Activated CD8-positive, alpha-beta memory T cell treated with anti-CD3 and anti-CD28 coated beads, Interleukin-2, amount 10 ng/mL, durations not matched to agents 7 days and 5 days (primary cell): ENCODE measurements around the gene MEIG1. TPM values are rescaled to one million over a fixed set of nuclear protein-coding genes. Genes with fewer than 3 reads are reported as not detected.
A peak's percentile ranks its signal among the peaks of the same experiment; 100 is the strongest.
"Not testable (repeated sequence)": the region's sequence is repeated elsewhere in the genome, so short reads cannot be mapped to it uniquely, and the experiment has no call there.

ENCODE experiments used
- ATAC-seq: fragments of 150-1000 bp; cut with Tn5 transposase; one replicate; pipeline ENCODE4 v1.10.0; 2021; ENCODE audit warnings: moderate library complexity
- CTCF ChIA-PET: fragments of 350-600 bp; sonication (Branson Sonifier 250); formaldehyde crosslinking; loops from one replicate; lab custom pipeline; 2021; ENCODE audit warnings: antibody characterized with exemption; lab: Charles Lee
- DNase-seq: peaks from one replicate; pipeline ENCODE4 v3.0.0-alpha.2; 2020
- H3K27ac Mint-ChIP-seq: one replicate; pipeline ENCODE4 v1.8.0; 2021; ENCODE audit warnings: mild to moderate bottlenecking, mixed read lengths
- H3K27me3 Mint-ChIP-seq: one replicate; pipeline ENCODE4 v1.8.0; 2021; ENCODE audit warnings: mixed read lengths
- H3K36me3 Mint-ChIP-seq: one replicate; pipeline ENCODE4 v1.8.0; 2021; ENCODE audit warnings: mild to moderate bottlenecking, mixed read lengths
- H3K4me1 Mint-ChIP-seq: one replicate; pipeline ENCODE4 v1.8.0; 2021; ENCODE audit warnings: mixed read lengths
- H3K4me3 Mint-ChIP-seq: one replicate; pipeline ENCODE4 v1.8.0; 2021; ENCODE audit warnings: mild to moderate bottlenecking, moderate library complexity, mixed read lengths
- H3K9me3 Mint-ChIP-seq: one replicate; pipeline ENCODE4 v1.8.0; 2022; ENCODE audit warnings: low read depth, mixed read lengths
- total RNA-seq, 2 experiments: library from RNA; stranded (reverse); gene quantifications; one replicate each; pipeline ENCODE4 v1.2.3, GENCODE V29; 2021

The MEIG1 gene
- total RNA-seq, 2 experiments from 2014 or later, result 0.91 to 1.1 TPM

DNA sequence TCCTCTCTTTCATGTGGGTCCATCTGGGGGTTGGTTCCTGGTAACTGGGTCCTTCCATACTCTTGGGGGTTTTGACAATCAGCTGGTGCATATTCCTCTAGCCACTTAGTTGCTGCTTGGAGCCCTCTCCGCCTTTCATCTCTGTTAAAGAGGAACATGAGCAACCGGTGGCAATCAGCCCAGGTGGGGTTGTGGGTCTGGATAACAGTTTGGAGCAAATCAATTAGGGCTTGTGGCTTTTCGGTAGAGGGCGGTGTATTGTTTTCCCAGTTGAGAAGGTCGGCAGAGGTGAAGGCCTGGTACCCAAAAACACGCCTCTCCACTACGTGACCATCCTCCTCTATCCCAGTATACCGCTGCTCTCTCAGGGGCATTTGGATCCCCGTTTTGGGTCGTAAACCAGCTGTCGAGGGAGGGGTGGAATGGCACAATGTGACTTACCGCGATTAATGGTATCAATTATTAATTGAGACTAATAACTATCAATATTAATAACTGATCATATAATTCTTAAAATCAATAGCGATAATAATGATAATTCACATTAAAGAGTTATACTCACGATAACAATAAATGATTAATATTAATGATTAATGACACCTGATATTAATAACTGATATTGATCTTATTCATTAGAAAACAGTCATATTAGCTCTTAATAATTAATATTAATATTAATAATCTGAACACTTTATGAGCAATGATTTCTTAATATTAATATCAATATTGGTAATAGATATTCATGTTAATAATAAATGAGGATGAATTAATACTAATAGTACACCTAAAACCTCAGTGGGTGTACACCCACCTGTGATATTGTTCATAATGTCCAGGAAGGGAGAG, 15.2 kb downstream of the MEIG1 start:
- H3K4me3 Mint-ChIP-seq, H3K27ac Mint-ChIP-seq, H3K9me3 Mint-ChIP-seq, H3K4me1 Mint-ChIP-seq, DNase-seq, H3K36me3 Mint-ChIP-seq, ATAC-seq, H3K27me3 Mint-ChIP-seq: not testable (repeated sequence)
- CTCF ChIA-PET, result interaction anchor here (0.6 to 1.9 kb wide), 2 partner anchors 15 to 1456 kb away, joined by 3 to 7 read pairs; partner anchors contain the start of gene MEIG1

DNA sequence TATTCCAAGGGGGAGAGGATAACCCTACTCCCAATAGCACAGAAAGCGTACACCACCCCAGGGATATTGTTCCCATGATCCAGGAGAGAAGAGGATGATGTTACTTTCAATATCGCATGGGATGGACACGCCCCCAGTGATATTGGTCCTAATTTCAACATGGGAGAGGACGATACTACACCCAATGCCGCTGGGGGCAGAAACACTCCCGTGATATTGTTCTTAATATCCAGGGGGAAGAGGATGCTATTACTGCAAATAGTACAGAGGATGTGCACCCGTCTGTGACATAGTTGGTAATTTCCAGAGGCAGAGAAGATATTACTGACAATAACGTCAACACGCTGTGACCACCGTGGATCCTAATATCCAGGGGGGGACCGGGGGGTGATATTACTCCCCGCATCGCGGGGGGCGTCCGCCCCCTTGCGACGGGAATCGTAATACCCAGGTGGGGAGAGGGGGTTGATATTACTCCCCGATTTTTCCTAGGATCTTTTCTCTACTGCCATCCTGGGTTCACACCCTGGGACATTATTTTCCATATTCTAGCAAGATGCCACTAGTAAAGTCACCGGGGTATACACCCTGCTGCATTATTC, 16.6 kb downstream of the MEIG1 start:
- ATAC-seq (no peak), DNase-seq (no peak)
- Mint-ChIP-seq H3K9me3 (no peaks in the 10 kb centered on the region), H3K36me3 (no peaks in the 10 kb centered on the region), H3K4me3 (no peak overlapping the region), H3K27me3 (peaks cover 2% of the 10 kb centered on the region), H3K27ac (no peak overlapping the region), H3K4me1 (no peaks in the 10 kb centered on the region)
- CTCF ChIA-PET, result no interaction called here

DNA sequence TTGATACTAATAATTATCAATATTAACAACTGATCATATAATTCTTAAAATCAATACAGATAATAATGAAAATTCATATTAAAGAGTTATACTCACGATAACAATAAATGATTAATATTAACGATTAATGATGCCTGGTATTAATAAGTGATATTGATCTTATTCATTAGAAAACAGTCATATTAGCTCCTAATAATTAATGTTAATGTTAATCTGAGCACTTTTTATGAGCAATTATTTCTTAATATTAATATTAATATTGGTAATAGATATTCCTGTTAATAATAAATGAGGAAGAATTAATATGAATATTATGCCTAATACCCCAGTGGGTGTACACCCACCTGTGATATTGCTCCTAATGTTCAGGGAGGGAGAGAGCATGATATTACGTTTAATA, 23.6 kb downstream of the MEIG1 start:
- CTCF ChIA-PET, result interaction anchor here (0.6 kb wide), 1 partner anchor 11 kb away, joined by 3 read pairs; no protein-coding TSS in a partner anchor
- no peaks in the 10 kb centered on the region for H3K36me3 Mint-ChIP-seq
- DNase-seq (no peak), ATAC-seq (no peak)
- H3K4me1 Mint-ChIP-seq, result no peaks in the 10 kb centered on the region
- H3K4me3 Mint-ChIP-seq, result no peak overlapping the region
- H3K9me3 Mint-ChIP-seq, result no peaks in the 10 kb centered on the region
- no peaks in the 10 kb centered on the region for H3K27me3 Mint-ChIP-seq
- no peak overlapping the region for H3K27ac Mint-ChIP-seq

DNA sequence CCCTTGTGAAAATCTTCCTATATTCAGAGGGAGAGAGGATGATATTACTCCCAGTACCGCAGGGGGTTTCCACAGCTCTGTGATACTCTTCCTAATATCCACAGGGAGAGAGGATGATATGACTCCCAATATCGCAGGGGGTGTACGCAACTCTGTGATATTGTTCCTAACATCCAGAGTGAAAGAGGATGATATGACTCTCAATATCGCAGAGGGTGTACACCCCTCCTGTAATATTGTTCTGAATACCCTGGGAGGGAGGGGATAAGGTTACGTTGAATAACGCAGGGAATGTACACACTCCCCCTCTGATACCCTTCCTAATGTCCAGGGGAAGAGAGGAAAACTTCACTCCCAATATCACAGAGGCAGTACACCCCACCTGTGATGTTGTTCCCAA, 30.4 kb downstream of the MEIG1 start:
- ATAC-seq, H3K27ac Mint-ChIP-seq, H3K36me3 Mint-ChIP-seq, H3K27me3 Mint-ChIP-seq, H3K9me3 Mint-ChIP-seq, CTCF ChIA-PET, DNase-seq, H3K4me3 Mint-ChIP-seq: not testable (repeated sequence)
- H3K4me1 Mint-ChIP-seq, result peaks cover 14% of the 10 kb centered on the region

DNA sequence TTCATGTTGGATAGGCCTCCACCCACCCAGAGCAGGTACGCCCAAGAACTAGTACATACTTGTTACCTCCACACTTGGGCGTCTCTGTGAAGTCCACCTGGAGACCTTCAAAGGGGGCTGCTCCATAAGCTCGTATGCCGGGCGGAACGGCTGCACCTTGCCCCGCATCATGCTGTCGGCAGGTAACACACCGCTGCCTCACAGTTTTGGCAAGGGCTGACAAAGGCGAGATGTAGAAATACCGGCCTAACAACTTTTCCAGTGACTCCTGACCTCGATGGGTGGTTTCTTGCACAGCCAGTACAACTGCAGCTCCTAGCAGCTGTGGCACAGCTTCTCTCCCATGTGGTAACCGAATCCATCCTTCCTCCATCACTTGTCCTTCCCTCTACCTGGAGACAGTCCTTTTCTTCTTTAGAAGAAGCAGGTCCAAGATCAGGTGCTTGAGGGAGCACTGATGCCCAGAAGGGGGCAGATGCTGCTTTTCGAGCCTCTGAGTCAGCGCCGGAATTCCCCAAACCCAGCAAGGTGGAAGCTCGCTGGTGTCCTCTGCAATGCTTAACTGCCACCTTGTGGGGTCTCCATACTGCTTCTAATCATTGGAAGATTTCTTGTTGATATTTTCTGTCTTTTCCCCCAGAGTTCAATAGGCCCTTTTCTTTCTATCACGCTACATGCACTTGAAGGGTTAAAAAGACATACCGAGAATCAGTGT, 32.0 kb downstream of the MEIG1 start:
- peak; percentile 68 for DNase-seq
- H3K27me3 Mint-ChIP-seq, H3K27ac Mint-ChIP-seq, H3K9me3 Mint-ChIP-seq, ATAC-seq, H3K36me3 Mint-ChIP-seq, H3K4me3 Mint-ChIP-seq: not testable (repeated sequence)
- H3K4me1 Mint-ChIP-seq, result peaks cover 14% of the 10 kb centered on the region
- CTCF ChIA-PET, result interaction anchor here (0.7 to 1.4 kb wide), 2 partner anchors 32 to 89 kb away, joined by 3 read pairs; partner anchors contain the start of gene MEIG1

DNA sequence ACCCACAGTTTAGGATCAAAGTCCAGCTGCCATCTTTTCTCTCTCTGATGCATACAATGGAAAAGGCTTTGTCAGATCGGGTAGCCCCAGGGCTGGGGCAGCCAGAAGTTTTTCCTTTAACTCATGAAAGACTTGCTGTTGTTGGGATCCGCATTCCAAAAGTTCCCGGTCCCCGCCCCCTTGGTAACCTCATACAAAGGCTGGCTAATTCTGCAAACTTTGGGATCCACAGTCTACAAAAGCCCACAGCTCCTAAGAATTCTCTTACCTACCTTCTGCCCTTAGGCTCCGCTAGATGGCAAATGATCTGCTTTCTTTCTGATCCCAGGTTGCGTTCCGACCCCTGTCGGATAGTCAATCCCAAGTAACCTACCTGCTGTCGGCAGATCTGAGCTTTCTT, 33.1 kb downstream of the MEIG1 start:
- H3K4me3 Mint-ChIP-seq, DNase-seq, H3K36me3 Mint-ChIP-seq, H3K27ac Mint-ChIP-seq, ATAC-seq, H3K27me3 Mint-ChIP-seq, H3K9me3 Mint-ChIP-seq, CTCF ChIA-PET: not testable (repeated sequence)
- peaks cover 14% of the 10 kb centered on the region for H3K4me1 Mint-ChIP-seq

DNA sequence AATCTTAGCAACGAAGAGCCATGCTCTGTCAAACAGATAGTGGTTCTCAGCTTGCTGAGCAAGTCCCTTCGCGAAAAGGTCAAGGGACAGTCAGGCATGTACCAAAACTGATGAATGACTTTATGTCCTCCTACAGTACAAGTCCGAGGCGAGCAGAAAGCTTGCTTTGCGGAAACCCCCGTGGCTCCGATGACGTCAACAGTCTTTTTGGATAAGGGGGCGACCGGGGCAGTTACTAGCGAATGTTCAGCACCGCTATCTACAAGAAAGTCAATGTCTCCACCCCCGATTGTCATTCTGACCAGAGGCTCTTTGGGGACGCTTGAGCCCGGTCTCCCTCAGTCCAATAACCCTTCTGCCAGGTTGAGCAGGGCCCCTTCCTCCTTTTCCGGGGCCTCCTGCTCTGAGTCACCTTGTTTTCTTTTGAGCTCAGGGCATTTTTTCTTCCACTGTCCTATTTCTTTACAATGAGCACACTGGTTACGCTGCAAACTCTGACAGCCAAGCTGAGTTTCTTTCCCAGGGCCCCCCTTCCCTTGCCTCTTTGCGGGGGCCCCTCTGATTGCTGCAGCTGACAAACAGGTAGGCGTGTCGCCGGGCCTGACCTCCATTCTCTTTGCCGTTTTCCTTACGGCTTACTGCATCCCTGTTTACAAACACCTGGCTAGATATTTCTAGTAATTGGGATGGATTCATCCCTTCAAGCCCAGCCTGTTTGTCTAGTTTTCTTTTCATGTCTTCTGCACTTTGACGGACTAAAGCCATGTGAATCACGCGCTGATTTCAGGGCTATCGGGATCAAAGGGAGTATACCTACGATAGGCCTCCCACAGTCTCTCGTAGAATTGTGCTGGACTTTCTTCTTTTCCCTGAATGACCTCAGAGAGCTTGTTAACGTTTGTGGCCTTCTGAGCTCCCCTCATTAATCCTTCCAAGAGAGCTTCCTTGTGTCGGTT, 34.6 kb downstream of the MEIG1 start:
- ATAC-seq, H3K27me3 Mint-ChIP-seq, H3K4me3 Mint-ChIP-seq, H3K36me3 Mint-ChIP-seq, DNase-seq, H3K27ac Mint-ChIP-seq, H3K9me3 Mint-ChIP-seq: not testable (repeated sequence)
- CTCF ChIA-PET, result interaction anchor here (1.4 kb wide), 1 partner anchor 112 kb away, joined by 3 read pairs; no protein-coding TSS in a partner anchor
- peaks cover 14% of the 10 kb centered on the region for H3K4me1 Mint-ChIP-seq

DNA sequence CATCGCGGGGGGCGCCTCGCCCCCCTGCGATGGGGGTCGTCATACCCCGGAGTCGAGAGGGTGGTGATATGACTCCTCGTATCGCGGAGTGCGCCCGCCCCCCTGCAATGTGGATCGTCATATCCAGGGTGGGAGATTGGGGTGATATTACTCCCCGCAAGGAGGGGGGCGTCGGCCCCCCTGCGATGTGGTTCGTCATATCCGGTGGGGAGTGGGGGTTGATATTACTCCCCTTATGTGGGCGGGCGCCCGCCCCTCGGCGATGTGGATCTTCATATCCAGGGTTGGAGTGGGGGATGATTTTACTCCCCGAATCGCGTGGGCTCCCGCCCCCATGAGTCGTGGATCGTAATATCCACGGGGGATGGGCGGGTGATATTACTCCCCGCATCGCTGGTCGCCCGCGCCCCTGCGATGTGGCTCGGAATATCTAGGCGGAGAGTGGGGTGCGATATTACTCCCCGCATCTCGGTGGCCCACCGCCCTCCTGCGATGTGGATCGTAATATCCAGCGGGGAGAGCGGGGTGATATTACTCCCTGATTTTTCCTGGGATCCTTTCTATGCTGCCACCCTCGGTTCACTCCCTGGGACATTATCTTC, 36.9 kb downstream of the MEIG1 start:
- Mint-ChIP-seq H3K27ac (no peak overlapping the region), H3K27me3 (peaks cover 5% of the 10 kb centered on the region), H3K36me3 (no peaks in the 10 kb centered on the region), H3K4me3 (no peak overlapping the region), H3K9me3 (no peaks in the 10 kb centered on the region), H3K4me1 (peaks cover 7% of the 10 kb centered on the region)
- ATAC-seq (no peak), DNase-seq (no peak)
- CTCF ChIA-PET, result no interaction called here

DNA sequence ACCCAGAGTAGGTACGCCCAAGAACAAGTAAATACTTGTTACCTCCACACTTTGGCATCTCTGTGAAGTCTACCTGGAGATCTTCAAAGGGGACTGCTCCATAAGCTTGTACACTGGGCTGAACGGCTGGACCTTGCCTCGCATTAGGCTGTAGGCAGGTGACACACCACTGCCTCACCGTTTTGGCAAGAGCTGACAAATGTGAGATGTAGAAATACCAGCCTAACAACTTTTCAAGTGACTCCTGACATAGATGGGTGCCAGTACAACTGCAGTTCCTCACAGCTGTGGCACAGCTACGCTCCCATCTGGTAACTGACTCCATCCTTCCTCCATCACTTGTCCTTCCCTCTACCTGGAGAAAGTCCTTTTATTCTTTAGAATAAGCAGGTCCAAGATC, 54.3 kb downstream of the MEIG1 start:
- H3K27ac Mint-ChIP-seq, H3K9me3 Mint-ChIP-seq, H3K4me3 Mint-ChIP-seq, DNase-seq, CTCF ChIA-PET, H3K4me1 Mint-ChIP-seq, H3K36me3 Mint-ChIP-seq, ATAC-seq, H3K27me3 Mint-ChIP-seq: not testable (repeated sequence)

DNA sequence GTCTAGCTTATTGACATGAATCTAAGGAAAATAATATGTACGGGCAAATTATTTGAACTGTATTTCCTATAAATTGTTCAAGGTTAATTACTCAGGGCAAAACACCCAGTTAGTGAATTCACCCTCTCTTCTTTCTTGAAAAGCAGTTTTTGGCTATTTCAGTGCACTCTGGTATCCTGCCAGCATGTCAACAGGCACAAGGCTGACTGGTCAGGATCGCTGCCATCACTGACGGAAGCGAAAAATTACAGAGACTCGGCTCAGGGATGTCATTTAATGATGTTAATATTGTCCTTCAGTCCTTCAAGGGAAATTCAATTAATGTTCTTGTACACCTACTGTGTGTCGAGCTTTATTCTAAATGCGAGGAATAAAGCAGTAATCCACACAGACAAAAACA, 56.3 kb downstream of the MEIG1 start:
- no peak for ATAC-seq
- no peak overlapping the region for H3K27ac Mint-ChIP-seq
- no peaks in the 10 kb centered on the region for H3K4me1 Mint-ChIP-seq
- DNase-seq, result no peak
- peaks cover 3% of the 10 kb centered on the region for H3K27me3 Mint-ChIP-seq
- H3K9me3 Mint-ChIP-seq, result no peaks in the 10 kb centered on the region
- H3K36me3 Mint-ChIP-seq, result no peaks in the 10 kb centered on the region
- CTCF ChIA-PET, result no interaction called here
- no peak overlapping the region for H3K4me3 Mint-ChIP-seq

DNA sequence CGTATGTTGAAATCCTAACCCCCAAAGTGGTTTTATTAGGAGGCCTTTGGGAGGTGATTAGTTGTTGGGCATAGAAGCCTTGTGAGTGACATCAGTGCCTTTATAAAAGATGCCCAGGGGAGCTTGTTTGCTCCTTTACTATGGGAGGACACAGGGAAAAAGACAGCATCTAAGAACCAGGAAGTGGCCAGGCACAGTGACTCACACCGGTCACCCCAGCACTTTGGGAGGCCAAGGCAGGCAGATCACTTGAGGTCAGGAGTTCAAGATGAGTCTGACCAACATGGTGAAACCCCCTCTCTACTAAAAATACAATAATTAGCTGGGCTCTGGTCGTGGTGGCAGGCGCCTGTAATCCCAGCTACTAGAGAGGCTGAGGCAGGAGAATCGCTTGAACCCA, 61.8 kb downstream of the MEIG1 start:
- CTCF ChIA-PET, DNase-seq, H3K27ac Mint-ChIP-seq, H3K36me3 Mint-ChIP-seq, H3K4me1 Mint-ChIP-seq, ATAC-seq, H3K27me3 Mint-ChIP-seq, H3K9me3 Mint-ChIP-seq, H3K4me3 Mint-ChIP-seq: not testable (repeated sequence)
